Measurements from ENCODE around the gene FRMPD1. TPM values are rescaled to one million over a fixed set of nuclear protein-coding genes. Genes with fewer than 3 reads are reported as not detected.

FRMPD1 gene
- polyA plus RNA-seq, 1 donor from 2014 or later = 0.35 TPM

DNA sequence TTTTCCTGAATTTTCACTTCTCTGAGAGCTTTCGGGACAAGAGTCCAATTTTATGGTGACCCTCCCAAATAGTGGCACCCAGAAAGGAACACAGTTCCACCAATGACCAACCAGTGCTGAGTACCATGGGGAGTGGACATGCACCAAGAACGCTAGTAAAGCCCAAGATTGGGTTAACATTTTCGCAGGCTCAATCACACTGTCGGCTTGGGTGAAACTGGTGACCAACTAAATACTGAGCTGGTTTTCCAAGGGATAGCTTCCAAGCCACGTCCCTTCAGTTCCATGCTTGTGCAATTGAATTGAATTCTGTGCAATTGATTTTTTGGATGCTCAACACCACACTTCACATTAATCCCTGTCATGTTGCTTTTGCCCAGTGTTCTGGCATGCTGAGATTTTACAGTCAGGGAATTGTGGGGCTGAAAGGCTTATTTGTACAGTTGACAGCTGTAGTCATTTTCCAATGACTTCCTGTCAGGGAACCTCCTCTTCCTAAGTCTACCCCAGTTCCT is 65.3 kb downstream of the FRMPD1 start:
- Histone ChIP-seq H3K9me2 (ENCODE audit: insufficient read depth, low read length) (no peaks in the 10 kb centered on the region), H3K9me3 (ENCODE audit: low read length) (no peaks in the 10 kb centered on the region), H3K4me2 (ENCODE audit: low read length) (no peak overlapping the region), H3K79me2 (replicated peaks; ENCODE audit: insufficient read depth, low read length) (no peaks in the 10 kb centered on the region), H3K9ac (ENCODE audit: low read length) (no peak overlapping the region), H3K4me3 (ENCODE audit: low read length) (no peak overlapping the region), H3F3A (ENCODE audit: insufficient read depth, low read length, poor library complexity, severe bottlenecking) (no peaks in the 10 kb centered on the region), H3K27ac (ENCODE audit: low read length) (no peak overlapping the region), H3K27me3 (ENCODE audit: insufficient read depth, low read depth, low read length) (no peaks in the 10 kb centered on the region), H3K36me3 (ENCODE audit: insufficient read depth, low read length) (no peaks in the 10 kb centered on the region), H4K20me1 (ENCODE audit: insufficient read depth) (no peaks in the 10 kb centered on the region), H2AFZ (ENCODE audit: low read depth, low read length) (no peak overlapping the region)
- TF ChIP-seq, protein P1, sequence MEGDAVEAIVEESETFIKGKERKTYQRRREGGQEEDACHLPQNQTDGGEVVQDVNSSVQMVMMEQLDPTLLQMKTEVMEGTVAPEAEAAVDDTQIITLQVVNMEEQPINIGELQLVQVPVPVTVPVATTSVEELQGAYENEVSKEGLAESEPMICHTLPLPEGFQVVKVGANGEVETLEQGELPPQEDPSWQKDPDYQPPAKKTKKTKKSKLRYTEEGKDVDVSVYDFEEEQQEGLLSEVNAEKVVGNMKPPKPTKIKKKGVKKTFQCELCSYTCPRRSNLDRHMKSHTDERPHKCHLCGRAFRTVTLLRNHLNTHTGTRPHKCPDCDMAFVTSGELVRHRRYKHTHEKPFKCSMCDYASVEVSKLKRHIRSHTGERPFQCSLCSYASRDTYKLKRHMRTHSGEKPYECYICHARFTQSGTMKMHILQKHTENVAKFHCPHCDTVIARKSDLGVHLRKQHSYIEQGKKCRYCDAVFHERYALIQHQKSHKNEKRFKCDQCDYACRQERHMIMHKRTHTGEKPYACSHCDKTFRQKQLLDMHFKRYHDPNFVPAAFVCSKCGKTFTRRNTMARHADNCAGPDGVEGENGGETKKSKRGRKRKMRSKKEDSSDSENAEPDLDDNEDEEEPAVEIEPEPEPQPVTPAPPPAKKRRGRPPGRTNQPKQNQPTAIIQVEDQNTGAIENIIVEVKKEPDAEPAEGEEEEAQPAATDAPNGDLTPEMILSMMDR (IDR thresholded peaks at IDR 0.05; ENCODE audit: poor library complexity, severe bottlenecking) = no peak
- TF ChIP-seq RAD21 (conservative IDR thresholded peaks at IDR 0.05) = no peak
- TF ChIP-seq EP300 (conservative IDR thresholded peaks at IDR 0.05; ENCODE audit: poor library complexity, severe bottlenecking) = no peak
- TF ChIP-seq MXI1 (conservative IDR thresholded peaks at IDR 0.05; ENCODE audit: poor library complexity, severe bottlenecking) = no peak
- TF ChIP-seq SMC3 (conservative IDR thresholded peaks at IDR 0.05; ENCODE audit: poor library complexity) = no peak
- TF ChIP-seq EZH2 (IDR thresholded peaks at IDR 0.05; ENCODE audit: borderline replicate concordance, insufficient read depth, low read length, poor library complexity, severe bottlenecking) = no peak
- no peak for TF ChIP-seq POLR2AphosphoS5 (IDR thresholded peaks at IDR 0.05)

DNA sequence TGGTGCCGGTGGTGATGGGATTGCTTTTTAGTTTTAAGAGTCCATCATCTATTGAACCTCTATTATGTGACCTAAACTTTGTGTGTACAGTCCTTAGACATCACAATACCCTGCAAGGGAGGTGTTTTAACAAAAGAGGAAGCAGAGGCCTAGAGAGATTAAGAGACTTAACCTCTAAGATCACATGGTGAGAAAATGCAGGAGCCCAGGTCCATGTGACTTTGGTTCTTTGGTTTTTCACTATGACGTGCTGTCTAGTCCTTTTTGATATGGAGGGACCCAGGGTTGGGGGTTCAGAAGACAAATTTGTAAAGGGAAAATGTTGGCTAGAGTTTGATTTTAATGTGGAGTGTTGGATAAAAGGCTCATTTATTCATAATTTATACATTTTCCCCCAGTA is 68.8 kb downstream of the FRMPD1 start:
- Histone ChIP-seq H3K27me3 (ENCODE audit: insufficient read depth, low read depth, low read length) (no peaks in the 10 kb centered on the region), H3K4me3 (ENCODE audit: low read length) (no peak overlapping the region), H3K36me3 (ENCODE audit: insufficient read depth, low read length) (no peaks in the 10 kb centered on the region), H3K79me2 (replicated peaks; ENCODE audit: insufficient read depth, low read length) (no peaks in the 10 kb centered on the region), H3F3A (ENCODE audit: insufficient read depth, low read length, poor library complexity, severe bottlenecking) (no peaks in the 10 kb centered on the region), H3K4me2 (ENCODE audit: low read length) (no peak overlapping the region), H3K9ac (ENCODE audit: low read length) (no peak overlapping the region), H3K27ac (ENCODE audit: low read length) (no peak overlapping the region), H2AFZ (ENCODE audit: low read depth, low read length) (no peak overlapping the region), H3K9me2 (ENCODE audit: insufficient read depth, low read length) (no peaks in the 10 kb centered on the region), H4K20me1 (ENCODE audit: insufficient read depth) (no peaks in the 10 kb centered on the region), H3K9me3 (ENCODE audit: low read length) (no peaks in the 10 kb centered on the region)
- TF ChIP-seq, protein P1 (IDR thresholded peaks at IDR 0.05; ENCODE audit: poor library complexity, severe bottlenecking) = no peak
- TF ChIP-seq, protein P2, sequence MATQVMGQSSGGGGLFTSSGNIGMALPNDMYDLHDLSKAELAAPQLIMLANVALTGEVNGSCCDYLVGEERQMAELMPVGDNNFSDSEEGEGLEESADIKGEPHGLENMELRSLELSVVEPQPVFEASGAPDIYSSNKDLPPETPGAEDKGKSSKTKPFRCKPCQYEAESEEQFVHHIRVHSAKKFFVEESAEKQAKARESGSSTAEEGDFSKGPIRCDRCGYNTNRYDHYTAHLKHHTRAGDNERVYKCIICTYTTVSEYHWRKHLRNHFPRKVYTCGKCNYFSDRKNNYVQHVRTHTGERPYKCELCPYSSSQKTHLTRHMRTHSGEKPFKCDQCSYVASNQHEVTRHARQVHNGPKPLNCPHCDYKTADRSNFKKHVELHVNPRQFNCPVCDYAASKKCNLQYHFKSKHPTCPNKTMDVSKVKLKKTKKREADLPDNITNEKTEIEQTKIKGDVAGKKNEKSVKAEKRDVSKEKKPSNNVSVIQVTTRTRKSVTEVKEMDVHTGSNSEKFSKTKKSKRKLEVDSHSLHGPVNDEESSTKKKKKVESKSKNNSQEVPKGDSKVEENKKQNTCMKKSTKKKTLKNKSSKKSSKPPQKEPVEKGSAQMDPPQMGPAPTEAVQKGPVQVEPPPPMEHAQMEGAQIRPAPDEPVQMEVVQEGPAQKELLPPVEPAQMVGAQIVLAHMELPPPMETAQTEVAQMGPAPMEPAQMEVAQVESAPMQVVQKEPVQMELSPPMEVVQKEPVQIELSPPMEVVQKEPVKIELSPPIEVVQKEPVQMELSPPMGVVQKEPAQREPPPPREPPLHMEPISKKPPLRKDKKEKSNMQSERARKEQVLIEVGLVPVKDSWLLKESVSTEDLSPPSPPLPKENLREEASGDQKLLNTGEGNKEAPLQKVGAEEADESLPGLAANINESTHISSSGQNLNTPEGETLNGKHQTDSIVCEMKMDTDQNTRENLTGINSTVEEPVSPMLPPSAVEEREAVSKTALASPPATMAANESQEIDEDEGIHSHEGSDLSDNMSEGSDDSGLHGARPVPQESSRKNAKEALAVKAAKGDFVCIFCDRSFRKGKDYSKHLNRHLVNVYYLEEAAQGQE (IDR thresholded peaks at IDR 0.05; ENCODE audit: borderline replicate concordance) = no peak
